Prostate gland (tissue), 2 donors: ENCODE results near the gene ARRDC1.

Experiments used
- POLR2A ChIP-seq: fragments of 450-650 bp; IDR thresholded peaks from one replicate; pipeline ENCODE4 v1.6.1; 2016; ENCODE audit warnings: antibody characterized with exemption, mild to moderate bottlenecking
- POLR2AphosphoS5 ChIP-seq: sonication (generic); formaldehyde crosslinking; IDR thresholded peaks from one replicate; pipeline ENCODE4 v1.6.1; 2017; ENCODE audit warnings: antibody characterized with exemption
- TF ChIP-seq, protein P1 (sequence below), 4 experiments: fragments of 200-600 bp in 2 of 4; fragments of 450-650 bp in 2 of 4; sonication (generic) in 2 of 4; IDR thresholded peaks; 1 replicate in 3 of 4; 2 replicates in 1 of 4; pipeline ENCODE4 v1.5.1; 2016 to 2019; ENCODE audit warnings: antibody characterized with exemption in 4 of 4, mild to moderate bottlenecking in 2 of 4, moderate library complexity in 2 of 4

DNA sequence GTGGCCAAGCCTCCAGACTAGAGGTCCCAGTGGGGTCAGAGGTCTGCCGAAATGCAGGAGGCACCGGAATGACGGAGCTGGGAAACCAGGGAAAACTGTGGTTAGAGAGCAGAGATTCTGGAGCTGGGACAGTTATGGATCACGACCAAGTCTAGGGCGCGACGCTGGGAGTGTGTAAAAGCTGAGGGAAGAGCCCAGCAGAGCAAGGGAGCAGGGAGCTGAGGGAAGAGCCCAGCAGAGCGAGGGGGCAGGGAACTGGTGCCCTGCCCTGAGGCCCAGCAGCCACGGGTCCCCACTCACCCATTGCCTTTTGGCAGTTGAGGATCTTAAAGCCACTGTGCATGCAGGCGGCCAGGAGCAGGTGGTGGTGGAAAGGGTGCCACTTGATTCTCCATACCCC, 41.4 kb upstream of the ARRDC1 start:
- TF ChIP-seq, protein P1, sequence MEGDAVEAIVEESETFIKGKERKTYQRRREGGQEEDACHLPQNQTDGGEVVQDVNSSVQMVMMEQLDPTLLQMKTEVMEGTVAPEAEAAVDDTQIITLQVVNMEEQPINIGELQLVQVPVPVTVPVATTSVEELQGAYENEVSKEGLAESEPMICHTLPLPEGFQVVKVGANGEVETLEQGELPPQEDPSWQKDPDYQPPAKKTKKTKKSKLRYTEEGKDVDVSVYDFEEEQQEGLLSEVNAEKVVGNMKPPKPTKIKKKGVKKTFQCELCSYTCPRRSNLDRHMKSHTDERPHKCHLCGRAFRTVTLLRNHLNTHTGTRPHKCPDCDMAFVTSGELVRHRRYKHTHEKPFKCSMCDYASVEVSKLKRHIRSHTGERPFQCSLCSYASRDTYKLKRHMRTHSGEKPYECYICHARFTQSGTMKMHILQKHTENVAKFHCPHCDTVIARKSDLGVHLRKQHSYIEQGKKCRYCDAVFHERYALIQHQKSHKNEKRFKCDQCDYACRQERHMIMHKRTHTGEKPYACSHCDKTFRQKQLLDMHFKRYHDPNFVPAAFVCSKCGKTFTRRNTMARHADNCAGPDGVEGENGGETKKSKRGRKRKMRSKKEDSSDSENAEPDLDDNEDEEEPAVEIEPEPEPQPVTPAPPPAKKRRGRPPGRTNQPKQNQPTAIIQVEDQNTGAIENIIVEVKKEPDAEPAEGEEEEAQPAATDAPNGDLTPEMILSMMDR (IDR thresholded peaks at IDR 0.05) = no peak
- TF ChIP-seq POLR2A = no peak
- no peak for TF ChIP-seq POLR2AphosphoS5
